ENCODE data around the gene TSPYL6.

- TF ChIP-seq CTCF (IDR thresholded peaks at IDR 0.05) (no peak), POLR2A (IDR thresholded peaks at IDR 0.05) (no peak)
Measured at GRCh38 chr2:54233832-54234649, 22.0 kb downstream of the TSPYL6 start.

All from breast epithelium (tissue), 3 donors.